ENCODE measurements around the gene MRC2.

The MRC2 gene

GRCh38 chr17:62614142-62614541 lies 13.3 kb upstream of the MRC2 start:
- DNase-seq (ENCODE audit: low spot score), result no peak

DNA sequence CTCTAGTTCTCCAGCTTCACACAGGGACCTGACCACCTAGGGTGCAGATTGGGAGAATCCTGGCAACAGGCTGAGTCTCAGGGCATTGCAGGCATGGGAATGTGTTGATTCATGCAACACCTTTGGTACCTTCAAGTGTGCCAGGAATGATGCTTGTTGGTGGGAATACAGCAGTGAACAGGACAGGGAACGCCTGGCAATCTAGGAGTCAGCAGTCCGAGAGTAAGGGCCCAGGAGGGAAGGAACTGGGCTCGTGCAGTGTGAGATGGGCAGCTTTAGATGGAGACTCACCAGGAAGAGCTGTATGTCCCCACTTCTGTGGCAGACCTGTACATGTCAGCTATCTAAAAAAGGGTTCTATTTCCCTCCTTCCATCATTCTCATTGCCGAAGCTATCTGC lies 12.0 kb upstream of the MRC2 start:
- no peak for DNase-seq (ENCODE audit: low spot score)

DNA sequence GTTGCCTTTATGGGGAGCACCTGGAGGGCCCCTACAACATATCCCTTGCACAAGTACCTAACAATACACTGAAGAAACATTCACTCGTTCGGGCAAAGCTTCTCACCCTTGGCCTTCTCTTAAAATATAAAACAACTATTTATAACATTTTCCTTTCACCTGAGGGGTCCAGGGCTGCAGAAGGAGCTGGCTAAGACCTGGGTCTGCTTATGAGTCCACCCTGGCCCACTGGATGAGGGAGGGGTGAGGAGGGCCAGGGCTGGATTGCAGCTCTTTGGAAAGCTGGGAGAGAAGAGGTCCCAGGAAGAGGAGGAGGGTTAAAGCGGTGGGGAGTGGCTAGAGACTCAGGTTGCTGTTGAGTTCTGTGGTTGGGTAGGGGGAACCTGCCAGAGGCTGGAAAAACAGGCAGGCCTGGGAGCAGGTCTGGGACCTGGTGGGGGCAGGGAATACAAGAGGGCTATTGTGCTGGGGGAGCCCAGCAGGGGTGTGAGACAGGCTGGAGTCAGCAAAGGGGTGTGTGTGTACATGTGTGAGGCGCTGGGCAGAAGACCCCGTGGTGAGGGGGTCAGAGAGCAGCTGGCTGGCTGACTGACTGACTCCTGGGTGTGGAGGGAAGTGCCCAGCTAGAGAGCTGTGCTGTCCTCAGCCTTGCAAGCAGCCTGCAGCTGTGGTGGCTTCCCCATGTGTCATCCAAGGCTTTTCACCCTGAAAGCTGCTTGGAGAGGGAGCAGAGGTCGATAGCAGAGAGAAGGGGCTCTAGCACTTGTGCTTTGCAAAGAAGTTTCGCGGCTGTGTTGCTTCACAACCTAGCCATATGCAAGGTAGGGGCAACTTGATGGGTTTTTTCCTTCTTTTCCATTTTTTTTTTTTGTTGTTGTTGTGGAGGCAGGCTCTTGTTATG lies 10.2 kb upstream of the MRC2 start:
- no peak for DNase-seq (ENCODE audit: low spot score)

- DNase-seq (ENCODE audit: low spot score), result no peak
Measured at GRCh38 chr17:62617894-62618472, 9.5 kb upstream of the MRC2 start.

DNA sequence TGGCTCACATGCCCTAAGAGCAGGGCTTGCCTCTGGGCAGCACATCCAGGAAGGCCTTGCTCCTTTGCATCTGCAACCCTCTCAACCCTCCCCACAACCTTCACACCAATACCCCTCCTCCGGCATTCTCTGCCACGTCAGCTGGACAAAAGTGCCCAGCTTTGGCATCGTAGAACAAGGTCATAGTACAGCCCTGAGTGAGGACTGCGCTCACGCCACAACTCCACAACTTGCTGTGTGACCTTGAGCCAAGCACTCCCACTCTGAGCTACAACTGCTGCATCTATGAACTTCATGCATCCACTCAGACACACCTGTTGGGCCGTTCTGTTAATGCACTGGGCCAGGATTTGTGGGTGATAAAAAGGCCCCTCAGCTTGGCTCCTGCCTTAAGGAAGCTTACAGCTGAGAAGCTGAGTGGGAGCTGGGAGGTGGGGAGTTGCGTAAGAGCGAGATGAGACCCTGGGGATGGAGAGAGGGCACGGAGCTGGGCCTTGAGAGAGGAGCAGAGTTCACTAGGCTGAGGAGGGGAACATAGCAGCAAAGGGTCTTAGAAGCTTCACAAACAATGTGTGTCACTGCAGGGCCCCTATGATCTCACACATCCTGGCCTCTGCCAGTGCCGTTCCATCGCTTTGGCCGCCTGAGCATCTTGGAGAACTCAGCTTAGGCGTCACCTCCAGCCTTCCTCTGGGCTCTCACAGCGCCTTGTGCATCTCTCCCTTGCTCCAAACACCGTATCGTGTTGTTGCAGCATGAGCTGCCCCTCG lies 8.6 kb upstream of the MRC2 start:
- no peak for DNase-seq (ENCODE audit: low spot score)

DNA sequence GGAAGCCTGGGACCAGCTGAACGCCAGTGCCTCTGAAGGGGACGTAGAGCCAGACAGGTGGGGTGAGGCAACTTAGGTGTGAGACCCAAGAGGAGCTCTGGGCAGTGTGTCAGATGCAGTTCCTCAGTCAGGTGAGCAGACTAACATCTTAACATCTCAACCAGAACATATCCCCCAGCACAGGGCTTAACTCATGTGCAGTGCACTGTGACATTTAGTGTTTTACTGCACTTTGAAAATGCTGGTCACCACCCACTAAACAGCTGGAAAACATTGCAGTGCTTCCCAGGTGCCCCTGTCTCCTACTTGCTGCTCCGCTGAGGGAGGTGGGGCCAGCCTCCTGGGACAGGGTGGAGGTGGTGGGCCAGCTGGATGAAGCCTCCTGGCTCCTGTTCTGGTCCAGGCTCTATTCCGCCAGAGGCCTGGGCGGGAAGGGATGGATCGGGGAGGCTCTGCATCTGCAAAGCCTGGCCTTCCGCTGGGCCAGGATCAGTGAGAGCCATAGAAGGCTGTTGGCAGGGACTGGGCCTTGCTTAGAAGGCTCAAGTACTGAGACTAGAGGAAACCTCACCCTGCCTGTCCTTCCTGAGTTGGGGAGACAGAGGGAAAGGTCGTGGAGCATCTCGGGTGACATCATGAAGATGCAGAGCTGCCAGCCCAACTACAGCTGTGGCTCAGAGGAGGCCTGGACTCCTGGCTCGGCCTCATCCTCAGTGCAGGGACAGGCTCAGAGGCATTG lies 7.9 kb upstream of the MRC2 start:
- no peak for DNase-seq (ENCODE audit: low spot score)

GRCh38 chr17:62621223-62621622 lies 6.2 kb upstream of the MRC2 start:
- no peak for DNase-seq (ENCODE audit: low spot score)

- DNase-seq (ENCODE audit: low spot score), result no peak
Measured at GRCh38 chr17:62625184-62625869, 2.1 kb upstream of the MRC2 start.

DNA sequence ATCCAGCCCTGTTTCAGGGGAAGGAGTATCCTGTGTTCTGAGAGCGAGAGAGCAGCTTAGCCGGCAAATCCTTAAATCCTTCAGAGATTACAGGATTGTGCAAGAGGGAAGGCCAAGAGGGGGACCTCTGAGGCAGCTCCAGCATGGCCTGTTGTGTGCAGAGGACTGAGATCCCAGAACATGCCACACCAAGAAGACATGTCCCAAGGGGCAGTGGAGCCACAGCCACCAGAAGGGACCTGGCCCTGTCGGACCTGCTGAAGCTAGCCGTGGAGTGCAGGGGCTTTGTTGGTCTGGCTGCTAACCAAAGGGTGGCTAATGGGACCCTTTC lies 1.6 kb upstream of the MRC2 start:
- DNase-seq (ENCODE audit: low spot score), result no peak

GRCh38 chr17:62626719-62627218 lies 701 bp upstream of the MRC2 start:
- DNase-seq (ENCODE audit: low spot score), result no peak

DNA sequence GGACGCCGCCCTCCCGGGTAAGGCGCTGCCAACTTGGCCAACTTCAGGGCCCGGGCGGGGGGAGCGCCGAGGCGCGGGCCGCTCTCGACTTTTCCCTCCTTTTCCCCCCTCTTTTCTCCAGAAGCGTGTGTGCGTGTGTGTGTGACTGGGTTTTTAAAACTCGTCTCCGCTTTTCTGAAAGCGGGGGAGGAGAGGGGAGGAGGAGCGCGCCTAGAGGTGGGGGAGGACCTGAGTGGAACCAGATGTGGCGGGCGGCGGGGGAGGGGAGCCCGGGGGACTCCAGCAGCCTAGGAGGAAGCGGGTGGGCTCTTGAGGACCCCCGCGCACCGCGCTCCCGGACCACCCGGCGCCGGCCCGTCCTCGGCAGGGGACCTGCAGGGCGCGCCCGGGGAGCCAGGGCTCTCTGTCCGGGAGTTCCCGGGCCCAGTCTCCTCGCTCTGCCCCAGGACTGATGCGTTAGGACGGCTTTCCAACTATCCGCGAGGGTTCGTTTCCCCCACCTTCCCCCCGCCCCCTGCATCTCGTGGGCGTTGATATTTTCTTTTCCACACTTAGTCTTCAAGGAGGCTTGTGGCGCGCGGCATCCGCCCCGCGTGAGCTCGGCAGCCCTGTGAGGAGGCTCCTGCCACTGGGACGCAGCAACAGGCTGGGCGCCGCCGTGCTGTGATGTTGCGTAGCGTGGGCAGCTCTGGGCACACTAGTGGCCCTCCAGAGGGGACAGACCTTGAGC lies 599 bp downstream of the MRC2 start:
- no peak for DNase-seq (ENCODE audit: low spot score)

- no peak for DNase-seq (ENCODE audit: low spot score)
Measured at GRCh38 chr17:62628831-62629555, 1.5 kb downstream of the MRC2 start.

GRCh38 chr17:62629556-62630364 lies 2.3 kb downstream of the MRC2 start:
- no peak for DNase-seq (ENCODE audit: low spot score)

DNA sequence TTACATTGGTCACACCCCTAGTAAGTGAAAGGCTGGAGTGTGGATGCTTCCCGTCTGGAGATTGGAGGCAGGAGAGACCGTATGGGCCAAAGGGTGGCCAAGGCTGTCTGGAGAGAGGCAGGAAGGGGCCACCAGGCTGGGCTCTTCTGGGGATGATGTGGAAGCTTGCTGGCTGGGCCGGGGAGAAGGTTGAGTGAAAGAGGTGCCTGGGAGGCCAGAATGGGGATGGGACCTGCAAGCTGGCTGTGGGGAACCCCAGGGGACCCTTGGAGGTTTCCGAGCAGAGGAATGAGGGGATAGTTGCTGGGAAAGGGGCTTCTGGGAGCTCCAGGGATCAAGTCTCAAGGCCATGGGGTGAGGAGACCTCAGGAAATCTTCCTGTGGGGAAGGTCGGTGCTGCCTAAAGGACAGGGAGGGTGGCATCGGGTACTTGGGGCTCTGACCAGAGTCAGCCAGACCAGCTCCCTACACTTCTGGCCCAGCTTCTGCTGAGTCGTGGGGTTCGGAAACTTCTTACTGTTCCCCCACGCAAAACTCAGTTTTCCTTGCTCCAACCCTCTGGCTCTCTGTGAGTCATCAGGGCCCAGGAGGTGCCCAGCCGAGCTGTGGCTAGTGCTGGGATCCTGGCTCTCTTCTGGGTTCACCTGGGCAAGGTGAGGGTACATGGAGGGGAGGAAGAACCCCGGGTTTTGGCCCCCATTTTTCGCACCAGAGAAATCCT lies 3.1 kb downstream of the MRC2 start:
- DNase-seq (ENCODE audit: low spot score), result no peak

DNA sequence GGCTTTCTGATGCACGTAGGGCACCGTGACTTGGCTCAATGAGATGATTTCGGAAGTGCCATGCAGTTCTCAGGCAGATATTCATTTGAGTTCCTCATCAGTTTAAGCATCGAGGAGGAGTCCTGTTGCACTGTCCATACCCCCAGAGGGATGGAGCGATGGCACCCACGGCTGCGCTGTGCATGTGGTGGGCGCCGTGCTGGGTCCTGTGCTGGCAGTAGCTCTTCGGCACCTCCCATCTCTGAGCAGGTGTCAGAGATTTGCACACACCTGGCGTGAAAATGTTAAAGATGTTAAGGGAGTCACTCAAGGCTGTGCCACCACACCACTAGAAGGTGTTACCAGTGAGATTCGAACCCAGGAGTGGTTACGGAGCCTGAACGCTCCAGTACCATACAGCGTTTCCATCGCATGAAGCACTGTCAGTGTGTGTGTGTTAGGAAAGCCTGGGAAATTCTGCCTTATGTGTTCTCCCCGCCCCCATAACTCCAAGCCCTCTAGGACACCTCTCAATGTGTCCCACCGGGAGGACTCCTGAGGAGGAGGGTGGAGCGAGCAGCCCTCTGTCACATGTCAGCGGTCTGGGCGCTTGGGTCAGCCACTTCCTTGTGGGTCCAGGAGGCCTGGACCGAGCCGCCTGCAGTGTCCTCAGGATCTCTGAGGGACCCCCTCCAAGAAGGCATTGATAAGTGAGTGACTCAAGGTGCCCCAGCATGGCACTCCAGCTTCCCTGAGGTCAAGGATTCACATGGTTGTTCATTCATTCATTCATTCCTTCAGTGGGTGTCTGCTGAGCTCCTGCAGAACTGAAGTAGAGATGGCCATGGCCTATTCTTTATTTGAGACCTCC lies 3.8 kb downstream of the MRC2 start:
- no peak for DNase-seq (ENCODE audit: low spot score)

DNA sequence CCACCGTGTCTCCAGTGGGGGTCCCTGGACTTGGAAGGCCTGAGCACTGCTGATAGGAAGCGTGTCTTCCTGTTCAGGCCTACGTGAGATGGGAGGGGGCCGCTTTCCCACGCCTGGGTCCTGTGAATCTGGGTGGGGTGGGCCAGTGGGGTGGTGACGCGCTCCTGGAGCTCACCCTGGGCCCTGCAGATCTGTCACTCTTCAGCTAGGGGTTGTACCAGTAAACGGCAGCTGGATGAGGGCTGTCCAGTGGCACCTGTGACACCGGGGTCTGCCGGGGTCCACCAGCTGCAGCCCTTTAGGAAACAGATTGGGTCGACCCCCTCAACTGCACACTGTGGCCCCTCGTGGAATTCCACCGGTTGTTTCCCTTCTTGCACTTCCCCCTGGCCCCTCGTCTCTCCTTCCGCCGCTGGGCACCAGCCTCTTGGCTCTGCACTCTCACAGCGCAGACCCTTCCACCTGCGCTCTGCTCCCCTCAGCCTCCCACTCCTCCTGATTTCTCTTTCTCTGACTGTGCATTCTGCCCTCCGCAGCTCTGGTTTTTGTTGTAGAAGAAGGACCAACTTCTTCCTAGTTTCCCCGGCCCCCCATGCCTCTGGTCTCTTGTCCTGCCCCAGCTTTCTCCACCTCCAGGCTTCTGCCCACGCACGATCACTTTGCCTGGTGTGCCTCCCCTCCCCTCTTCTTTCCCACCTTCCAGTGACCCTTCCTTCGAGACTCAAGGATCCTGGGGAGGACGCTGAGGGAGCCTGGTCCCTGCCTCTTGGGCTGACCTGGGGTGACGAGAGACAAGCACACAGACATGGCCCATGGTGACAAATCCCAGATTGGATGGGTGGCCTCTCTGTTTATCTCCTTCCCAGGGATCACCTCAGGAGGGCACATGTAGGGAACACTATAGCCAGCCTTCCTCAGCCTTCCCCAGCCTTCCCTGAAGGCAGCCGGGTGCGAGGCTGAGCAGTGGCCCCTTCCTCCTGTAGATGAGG lies 4.8 kb downstream of the MRC2 start:
- no peak for DNase-seq (ENCODE audit: low spot score)
